Gastroesophageal sphincter (tissue), 3 donors: ENCODE data around the gene RBKS.

Experiments
- EP300 ChIP-seq: sonication (generic); formaldehyde crosslinking; IDR thresholded peaks from one replicate; pipeline ENCODE4 v1.6.1; 2017; ENCODE audit warnings: antibody characterized with exemption, mild to moderate bottlenecking
- POLR2A ChIP-seq, 2 donors: fragments of 450-650 bp; IDR thresholded peaks; one replicate each; pipeline ENCODE4 v1.6.1; 2017; ENCODE audit warnings: antibody characterized with exemption in 2 of 2, mild to moderate bottlenecking in 2 of 2, moderate library complexity in 1 of 2
- POLR2AphosphoS5 ChIP-seq: sonication (generic); formaldehyde crosslinking; IDR thresholded peaks from one replicate; pipeline ENCODE4 v1.6.1; 2017; ENCODE audit warnings: antibody characterized with exemption
- TF ChIP-seq, protein P1 (sequence below), 4 experiments: fragments of 200-600 bp in 2 of 4; fragments of 450-650 bp in 2 of 4; sonication (generic) in 1 of 4; IDR thresholded peaks; one replicate each; pipeline ENCODE4 v1.5.1; 2017 to 2019; ENCODE audit warnings: antibody characterized with exemption in 4 of 4, mild to moderate bottlenecking in 2 of 4, moderate library complexity in 2 of 4

- TF ChIP-seq EP300: no peak
- TF ChIP-seq, protein P1, sequence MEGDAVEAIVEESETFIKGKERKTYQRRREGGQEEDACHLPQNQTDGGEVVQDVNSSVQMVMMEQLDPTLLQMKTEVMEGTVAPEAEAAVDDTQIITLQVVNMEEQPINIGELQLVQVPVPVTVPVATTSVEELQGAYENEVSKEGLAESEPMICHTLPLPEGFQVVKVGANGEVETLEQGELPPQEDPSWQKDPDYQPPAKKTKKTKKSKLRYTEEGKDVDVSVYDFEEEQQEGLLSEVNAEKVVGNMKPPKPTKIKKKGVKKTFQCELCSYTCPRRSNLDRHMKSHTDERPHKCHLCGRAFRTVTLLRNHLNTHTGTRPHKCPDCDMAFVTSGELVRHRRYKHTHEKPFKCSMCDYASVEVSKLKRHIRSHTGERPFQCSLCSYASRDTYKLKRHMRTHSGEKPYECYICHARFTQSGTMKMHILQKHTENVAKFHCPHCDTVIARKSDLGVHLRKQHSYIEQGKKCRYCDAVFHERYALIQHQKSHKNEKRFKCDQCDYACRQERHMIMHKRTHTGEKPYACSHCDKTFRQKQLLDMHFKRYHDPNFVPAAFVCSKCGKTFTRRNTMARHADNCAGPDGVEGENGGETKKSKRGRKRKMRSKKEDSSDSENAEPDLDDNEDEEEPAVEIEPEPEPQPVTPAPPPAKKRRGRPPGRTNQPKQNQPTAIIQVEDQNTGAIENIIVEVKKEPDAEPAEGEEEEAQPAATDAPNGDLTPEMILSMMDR (IDR thresholded peaks at IDR 0.05): no peak
- no peak for TF ChIP-seq POLR2A (IDR thresholded peaks at IDR 0.05)
- no peak for TF ChIP-seq POLR2AphosphoS5
These were observed 89.3 kb downstream of the RBKS start for GRCh38 chr2:27800856-27801255.
